IMR-90 (cell line): ENCODE data around the gene CTNNA2. TPM values are rescaled to one million over a fixed set of nuclear protein-coding genes. Genes with fewer than 3 reads are reported as not detected.

Experiments used
- ATAC-seq: fragments of 200-7000 bp; cut with Tn5 transposase; 2 replicates; pipeline ENCODE4 v1.9.1; 2020; ENCODE audit warnings: low read depth, mild to moderate bottlenecking, moderate library complexity
- BruUV-seq: library from RNA; stranded (reverse); fragments of 400-500 nt; replicated peaks from 2 replicates; lab custom pipeline; 2021; lab: Mats Ljungman, UMichigan
- CTCF ChIA-PET: fragments of 300-600 bp; formaldehyde crosslinking; extraction: SDS; loops from one replicate; lab custom pipeline; 2021; ENCODE audit warnings: antibody characterized with exemption; lab: Yijun Ruan, JAX
- POLR2A ChIA-PET: fragments of 300-600 bp; sonication (Branson Sonifier 250); formaldehyde crosslinking; loops from one replicate; lab custom pipeline; 2022; ENCODE audit warnings: antibody characterized with exemption; ENCODE audit not compliant: unreplicated experiment; lab: Charles Lee
- DNase-seq: peaks from one replicate; pipeline ENCODE4 v3.0.0; 2013
- H2AFZ ChIP-seq: replicated peaks from 2 replicates; pipeline ENCODE3; 2013; ENCODE audit warnings: low read length, mild to moderate bottlenecking; ENCODE audit not compliant: poor library complexity
- H2AK5ac ChIP-seq: 2 replicates; pipeline ENCODE4 v1.6.1; 2013; ENCODE audit warnings: low read depth, low read length, inconsistent platforms
- H2AK9ac ChIP-seq: replicated peaks from 2 replicates; pipeline ENCODE3; 2013; ENCODE audit warnings: mild to moderate bottlenecking, low read depth, low read length, moderate library complexity; ENCODE audit not compliant: poor library complexity
- H2BK120ac ChIP-seq: 2 replicates; pipeline ENCODE4 v1.6.1; 2013; ENCODE audit warnings: low read depth, low read length, inconsistent platforms
- H2BK15ac ChIP-seq: 3 replicates; pipeline ENCODE4 v1.6.1; 2013; ENCODE audit warnings: low read depth, low read length, inconsistent platforms
- H2BK20ac ChIP-seq: 2 replicates; pipeline ENCODE4 v1.6.1; 2013; ENCODE audit warnings: low read depth, mild to moderate bottlenecking, inconsistent platforms, low read length, moderate library complexity
- H2BK5ac ChIP-seq: 2 replicates; pipeline ENCODE4 v1.6.1; 2013; ENCODE audit warnings: mild to moderate bottlenecking, low read depth, low read length, inconsistent platforms; ENCODE audit not compliant: poor library complexity, severe bottlenecking
- H3K14ac ChIP-seq: replicated peaks from 2 replicates; pipeline ENCODE4 v1.6.1; 2013; ENCODE audit warnings: low read depth, low read length, inconsistent platforms
- H3K18ac ChIP-seq: 2 replicates; pipeline ENCODE4 v1.6.1; 2013; ENCODE audit warnings: low read depth, low read length, control low read depth
- H3K23ac ChIP-seq: 2 replicates; pipeline ENCODE4 v1.6.1; 2013; ENCODE audit warnings: low read depth, low read length, inconsistent platforms
- H3K27ac ChIP-seq: 2 replicates; pipeline ENCODE4 v1.5.1; 2013; ENCODE audit warnings: mild to moderate bottlenecking, control low read depth, low read length; ENCODE audit not compliant: insufficient read depth
- H3K27me3 ChIP-seq: 2 replicates; pipeline ENCODE4 v1.6.1; 2013; ENCODE audit warnings: low read length; ENCODE audit not compliant: control insufficient read depth, insufficient read depth
- H3K36me3 ChIP-seq: 2 replicates; pipeline ENCODE4 v1.6.1; 2013; ENCODE audit warnings: low read length, mixed read lengths; ENCODE audit not compliant: control insufficient read depth, insufficient read depth
- H3K4ac ChIP-seq: 2 replicates; pipeline ENCODE4 v1.6.1; 2013; ENCODE audit warnings: low read depth, low read length, inconsistent platforms
- H3K4me1 ChIP-seq: 2 replicates; pipeline ENCODE4 v1.6.1; 2013; ENCODE audit warnings: low read length, mixed read lengths; ENCODE audit not compliant: control insufficient read depth, insufficient read depth
- H3K4me2 ChIP-seq: 2 replicates; pipeline ENCODE4 v1.6.1; 2013; ENCODE audit warnings: low read depth, mild to moderate bottlenecking, control low read depth, low read length, moderate library complexity
- H3K4me3 ChIP-seq: 2 replicates; pipeline ENCODE4 v1.5.1; 2013; ENCODE audit warnings: low read depth, mild to moderate bottlenecking, control low read depth, low read length, moderate library complexity; ENCODE audit not compliant: insufficient read depth
- H3K56ac ChIP-seq: 2 replicates; pipeline ENCODE4 v1.6.1; 2013; ENCODE audit warnings: low read length, inconsistent platforms; ENCODE audit not compliant: insufficient read depth; ENCODE audit errors: extremely low read depth
- H3K79me1 ChIP-seq, 2 experiments: 2 replicates each; pipeline ENCODE4 v1.6.1; 2013; ENCODE audit warnings: low read length in 2 of 2, inconsistent platforms in 1 of 2, low read depth in 1 of 2
- H3K9ac ChIP-seq: 2 replicates; pipeline ENCODE4 v1.6.1; 2013; ENCODE audit warnings: low read depth, low read length, control low read depth
- H3K9me1 ChIP-seq: 2 replicates; pipeline ENCODE4 v1.6.1; 2013; ENCODE audit warnings: low read length, inconsistent platforms; ENCODE audit not compliant: insufficient read depth
- H3K9me3 ChIP-seq: 2 replicates; pipeline ENCODE4 v1.6.1; 2013; ENCODE audit warnings: low read length; ENCODE audit not compliant: control insufficient read depth, insufficient read depth
- H4K20me1 ChIP-seq: 2 replicates; pipeline ENCODE4 v1.6.1; 2013; ENCODE audit warnings: low read length, inconsistent platforms; ENCODE audit not compliant: insufficient read depth
- H4K5ac ChIP-seq: 2 replicates; pipeline ENCODE4 v1.6.1; 2013; ENCODE audit warnings: mild to moderate bottlenecking, low read depth, low read length, control low read depth
- H4K8ac ChIP-seq, 2 experiments: 2 replicates each; pipeline ENCODE4 v1.6.1; 2013; ENCODE audit warnings: low read depth in 2 of 2, low read length in 2 of 2, control low read depth in 1 of 2, inconsistent platforms in 1 of 2
- H4K91ac ChIP-seq: 2 replicates; pipeline ENCODE4 v1.6.1; 2013; ENCODE audit warnings: low read depth, low read length, inconsistent platforms; ENCODE audit not compliant: insufficient read depth
- BHLHE40 ChIP-seq: fragments of 150-350 bp; IDR thresholded peaks from 2 replicates; pipeline ENCODE4 v1.6.1; 2016; ENCODE audit warnings: mild to moderate bottlenecking, low read depth, low read length
- CEBPB ChIP-seq: IDR thresholded peaks from 2 replicates; pipeline ENCODE4 v1.6.1; 2012; ENCODE audit warnings: low read depth, low read length, improper control_type of control experiment
- CHD1 ChIP-seq: IDR thresholded peaks from 2 replicates; pipeline ENCODE4 v1.6.1; 2012; ENCODE audit warnings: low read depth, low read length, improper control_type of control experiment
- CTCF ChIP-seq: conservative IDR thresholded peaks from 2 replicates; pipeline ENCODE4 v1.5.1; 2012; ENCODE audit warnings: mild to moderate bottlenecking, low read depth, low read length, improper control_type of control experiment
- ELK1 ChIP-seq: fragments of 150-350 bp; IDR thresholded peaks from 2 replicates; pipeline ENCODE4 v1.6.1; 2016; ENCODE audit warnings: low read depth, mild to moderate bottlenecking, low read length, moderate library complexity, borderline replicate concordance
- FOS ChIP-seq: fragments of 150-350 bp; IDR thresholded peaks from 2 replicates; pipeline ENCODE4 v1.6.1; 2016; ENCODE audit warnings: low read depth, low read length
- MAFK ChIP-seq: IDR thresholded peaks from 2 replicates; pipeline ENCODE4 v1.6.1; 2012; ENCODE audit warnings: low read depth, low read length, improper control_type of control experiment
- MAZ ChIP-seq: IDR thresholded peaks from 2 replicates; pipeline ENCODE4 v1.6.1; 2012; ENCODE audit warnings: low read depth, mild to moderate bottlenecking, low read length, improper control_type of control experiment, moderate library complexity, borderline replicate concordance
- MXI1 ChIP-seq: IDR thresholded peaks from 2 replicates; pipeline ENCODE4 v1.6.1; 2012; ENCODE audit warnings: low read depth, mild to moderate bottlenecking, low read length, moderate library complexity, borderline replicate concordance
- NFE2L2 ChIP-seq: fragments of 150-350 bp; IDR thresholded peaks from 2 replicates; pipeline ENCODE4 v1.6.1; 2016; ENCODE audit warnings: low read depth, mild to moderate bottlenecking, low read length
- POLR2A ChIP-seq: IDR thresholded peaks from 2 replicates; pipeline ENCODE4 v1.6.1; 2012; ENCODE audit warnings: mild to moderate bottlenecking, low read depth, low read length
- RAD21 ChIP-seq: IDR thresholded peaks from 2 replicates; pipeline ENCODE4 v1.6.1; 2012; ENCODE audit warnings: low read length, improper control_type of control experiment
- RCOR1 ChIP-seq: IDR thresholded peaks from 2 replicates; pipeline ENCODE4 v1.6.1; 2012; ENCODE audit warnings: mild to moderate bottlenecking, low read length, improper control_type of control experiment; ENCODE audit not compliant: insufficient replicate concordance
- RFX5 ChIP-seq: IDR thresholded peaks from 2 replicates; pipeline ENCODE4 v1.8.0; 2012; ENCODE audit warnings: low read depth, mild to moderate bottlenecking, low read length, moderate library complexity
- SMC3 ChIP-seq: fragments of 150-350 bp; IDR thresholded peaks from 2 replicates; pipeline ENCODE4 v1.6.1; 2016; ENCODE audit warnings: low read depth, mild to moderate bottlenecking, antibody characterized with exemption, low read length, moderate library complexity
- WGBS, 2 experiments: methylation state at CpG; one replicate each; pipeline versions ENCODE4 v1.1.5 to v1.1.7; 2013; ENCODE audit warnings: missing lambda C conversion rate in 2 of 2; ENCODE audit not compliant: insufficient read length in 1 of 2; ENCODE audit errors: extremely low coverage in 2 of 2; 5-methylcytosine and 5-hydroxymethylcytosine counted together
- dilution Hi-C: fragments of 300-500 bp; cut with HindIII; formaldehyde crosslinking; loops from one replicate; pipeline ENCODE4 v1.14.3; 2018; ENCODE audit warnings: low sequenced_read_pairs; ENCODE audit not compliant: unreplicated experiment
- in situ Hi-C: fragments of 300-500 bp; cut with MboI; formaldehyde crosslinking; loops from 3 replicates; pipeline ENCODE4 v1.14.3; 2019; ENCODE audit warnings: low sequenced_read_pairs, inconsistent platforms, mixed read lengths
- intact Hi-C: fragments of 100-400 bp; cut with micrococcal nuclease; formaldehyde crosslinking; loops from 2 replicates; pipeline ENCODE4 v1.10.0; 2022
- polyA plus RNA-seq, 3 experiments: library from polyadenylated mRNA; depleted of rRNA; stranded (reverse); fragments of >200 nt; gene quantifications; 2 replicates each; pipeline ENCODE4 v1.2.3, GENCODE V29; 2012; ENCODE audit warnings: low replicate concordance in 1 of 3
- total RNA-seq: library from RNA; depleted of rRNA; stranded (reverse); fragments of >200 nt; gene quantifications from 2 replicates; pipeline ENCODE4 v1.2.3, GENCODE V29; 2012
- TF ChIP-seq, protein P1 (sequence below): fragments of 150-350 bp; IDR thresholded peaks from 2 replicates; pipeline ENCODE4 v1.6.1; 2017; ENCODE audit warnings: mild to moderate bottlenecking, antibody characterized with exemption, low read length, low read depth

CTNNA2 gene
- total and polyA plus RNA-seq, 2 of the 4 experiments (the other 2 are of a cell fraction) = not detected

- ATAC-seq = no peak
- Histone ChIP-seq H2AFZ (no peak overlapping the region), H3K4ac (no peak overlapping the region), H2BK20ac (no peak overlapping the region), H3K9ac (no peak overlapping the region), H3K27ac (no peak overlapping the region), H2AK9ac (no peak overlapping the region), H4K20me1 (no peaks in the 10 kb centered on the region), H3K9me1 (no peaks in the 10 kb centered on the region), H3K9me3 (no peaks in the 10 kb centered on the region), H2AK5ac (no peak overlapping the region), H3K18ac (no peak overlapping the region), H3K23ac (no peak overlapping the region), H4K91ac (no peak overlapping the region), H3K4me1 (no peaks in the 10 kb centered on the region), H3K4me3 (no peak overlapping the region), H2BK5ac (no peak overlapping the region), H2BK15ac (no peak overlapping the region), H3K36me3 (no peaks in the 10 kb centered on the region), H2BK120ac (no peak overlapping the region), H3K56ac (no peak overlapping the region), H4K8ac (no peak overlapping the region), H3K79me1 (no peaks in the 10 kb centered on the region), H3K4me2 (no peak overlapping the region), H4K5ac (no peak overlapping the region), H3K27me3 (no peaks in the 10 kb centered on the region), H3K14ac (no peak overlapping the region)
- BruUV-seq = no TSS peak
- dilution Hi-C loops = no loop called here
- in situ Hi-C loops = no loop called here
- no CpG with 5 or more reads among the region's 16 CpGs for WGBS, 2 experiments
- POLR2A ChIA-PET = no interaction called here
- intact Hi-C loops = no loop called here
- CTCF ChIA-PET = no interaction called here
- DNase-seq = peak; percentile 28
- TF ChIP-seq NFE2L2 = no peak
- no peak for TF ChIP-seq CTCF
- TF ChIP-seq RFX5 = no peak
- no peak for TF ChIP-seq RCOR1
- TF ChIP-seq SMC3 = no peak
- no peak for TF ChIP-seq RAD21
- TF ChIP-seq CHD1 = no peak
- no peak for TF ChIP-seq MXI1
- TF ChIP-seq MAFK = no peak
- no peak for TF ChIP-seq ELK1
- TF ChIP-seq FOS = no peak
- TF ChIP-seq, protein P1, sequence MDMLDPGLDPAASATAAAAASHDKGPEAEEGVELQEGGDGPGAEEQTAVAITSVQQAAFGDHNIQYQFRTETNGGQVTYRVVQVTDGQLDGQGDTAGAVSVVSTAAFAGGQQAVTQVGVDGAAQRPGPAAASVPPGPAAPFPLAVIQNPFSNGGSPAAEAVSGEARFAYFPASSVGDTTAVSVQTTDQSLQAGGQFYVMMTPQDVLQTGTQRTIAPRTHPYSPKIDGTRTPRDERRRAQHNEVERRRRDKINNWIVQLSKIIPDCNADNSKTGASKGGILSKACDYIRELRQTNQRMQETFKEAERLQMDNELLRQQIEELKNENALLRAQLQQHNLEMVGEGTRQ = no peak
- no peak for TF ChIP-seq POLR2A
- TF ChIP-seq BHLHE40 = no peak
- no peak for TF ChIP-seq CEBPB
- TF ChIP-seq MAZ = no peak
Measured at GRCh38 chr2:79511320-79511951, 1.4 kb upstream of the CTNNA2 start.
